ENCODE measurements around the gene TACR1.

DNA sequence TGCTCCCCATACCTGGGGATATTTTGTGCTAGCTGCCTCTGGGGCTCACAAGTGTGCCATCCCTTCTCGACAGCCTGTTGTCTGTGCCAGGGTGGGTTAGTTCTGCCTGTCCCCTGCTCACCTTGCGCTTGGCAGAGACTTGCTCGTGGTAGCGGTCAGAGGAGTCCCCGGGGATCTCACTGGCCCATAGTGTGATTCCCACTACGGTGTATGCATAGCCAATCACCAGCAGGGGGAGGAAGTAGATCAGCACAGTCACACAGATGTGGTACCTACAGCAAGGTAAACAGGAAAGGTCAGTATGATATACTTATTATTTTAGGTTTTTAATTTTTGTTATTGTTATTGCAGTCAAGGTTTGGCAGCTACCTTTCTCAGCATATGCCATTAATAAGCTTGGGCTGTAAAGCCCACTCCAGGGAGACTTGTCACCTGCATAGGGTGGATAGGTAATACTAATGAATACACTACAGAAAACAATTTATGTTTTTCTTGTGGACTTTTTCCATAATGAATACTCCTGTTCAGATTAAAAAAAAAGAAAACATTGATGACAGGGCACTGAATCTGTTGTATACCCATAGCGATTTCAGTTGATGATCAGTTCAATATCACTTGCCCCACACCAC is 145.7 kb downstream of the TACR1 start:
- TF ChIP-seq, protein P1, sequence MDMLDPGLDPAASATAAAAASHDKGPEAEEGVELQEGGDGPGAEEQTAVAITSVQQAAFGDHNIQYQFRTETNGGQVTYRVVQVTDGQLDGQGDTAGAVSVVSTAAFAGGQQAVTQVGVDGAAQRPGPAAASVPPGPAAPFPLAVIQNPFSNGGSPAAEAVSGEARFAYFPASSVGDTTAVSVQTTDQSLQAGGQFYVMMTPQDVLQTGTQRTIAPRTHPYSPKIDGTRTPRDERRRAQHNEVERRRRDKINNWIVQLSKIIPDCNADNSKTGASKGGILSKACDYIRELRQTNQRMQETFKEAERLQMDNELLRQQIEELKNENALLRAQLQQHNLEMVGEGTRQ (IDR thresholded peaks at IDR 0.05; ENCODE audit: borderline replicate concordance, low read depth, low read length): no peak
- TF ChIP-seq, protein P2, sequence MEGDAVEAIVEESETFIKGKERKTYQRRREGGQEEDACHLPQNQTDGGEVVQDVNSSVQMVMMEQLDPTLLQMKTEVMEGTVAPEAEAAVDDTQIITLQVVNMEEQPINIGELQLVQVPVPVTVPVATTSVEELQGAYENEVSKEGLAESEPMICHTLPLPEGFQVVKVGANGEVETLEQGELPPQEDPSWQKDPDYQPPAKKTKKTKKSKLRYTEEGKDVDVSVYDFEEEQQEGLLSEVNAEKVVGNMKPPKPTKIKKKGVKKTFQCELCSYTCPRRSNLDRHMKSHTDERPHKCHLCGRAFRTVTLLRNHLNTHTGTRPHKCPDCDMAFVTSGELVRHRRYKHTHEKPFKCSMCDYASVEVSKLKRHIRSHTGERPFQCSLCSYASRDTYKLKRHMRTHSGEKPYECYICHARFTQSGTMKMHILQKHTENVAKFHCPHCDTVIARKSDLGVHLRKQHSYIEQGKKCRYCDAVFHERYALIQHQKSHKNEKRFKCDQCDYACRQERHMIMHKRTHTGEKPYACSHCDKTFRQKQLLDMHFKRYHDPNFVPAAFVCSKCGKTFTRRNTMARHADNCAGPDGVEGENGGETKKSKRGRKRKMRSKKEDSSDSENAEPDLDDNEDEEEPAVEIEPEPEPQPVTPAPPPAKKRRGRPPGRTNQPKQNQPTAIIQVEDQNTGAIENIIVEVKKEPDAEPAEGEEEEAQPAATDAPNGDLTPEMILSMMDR (IDR thresholded peaks at IDR 0.05): peak; percentile 64
- TF ChIP-seq CHD2 (IDR thresholded peaks at IDR 0.05; ENCODE audit: low read length, partially characterized antibody) (no peak), EP300 (IDR thresholded peaks at IDR 0.05; ENCODE audit: borderline replicate concordance in 1 of 2, low read depth in 1 of 2, low read length in 1 of 2) (no peak), YY1 (IDR thresholded peaks at IDR 0.05; ENCODE audit: low read depth) (no peak), SMC3 (IDR thresholded peaks at IDR 0.05; ENCODE audit: low read depth, low read length) (peak; percentile 43; the same call in 1 of the 2 replicates), NRF1 (IDR thresholded peaks at IDR 0.05; ENCODE audit: low read depth, low read length) (no peak), FOXM1 (IDR thresholded peaks at IDR 0.05; ENCODE audit: low read depth) (no peak), TAF1 (IDR thresholded peaks at IDR 0.05; ENCODE audit: borderline replicate concordance, low read depth, low read length) (no peak), MXI1 (IDR thresholded peaks at IDR 0.05; ENCODE audit: low read depth, low read length) (no peak), POLR2AphosphoS5 (IDR thresholded peaks at IDR 0.05; ENCODE audit: low read depth, low read length) (no peak)
